Measurements from ENCODE around the gene SEPSECS.

Gene SEPSECS

DNA sequence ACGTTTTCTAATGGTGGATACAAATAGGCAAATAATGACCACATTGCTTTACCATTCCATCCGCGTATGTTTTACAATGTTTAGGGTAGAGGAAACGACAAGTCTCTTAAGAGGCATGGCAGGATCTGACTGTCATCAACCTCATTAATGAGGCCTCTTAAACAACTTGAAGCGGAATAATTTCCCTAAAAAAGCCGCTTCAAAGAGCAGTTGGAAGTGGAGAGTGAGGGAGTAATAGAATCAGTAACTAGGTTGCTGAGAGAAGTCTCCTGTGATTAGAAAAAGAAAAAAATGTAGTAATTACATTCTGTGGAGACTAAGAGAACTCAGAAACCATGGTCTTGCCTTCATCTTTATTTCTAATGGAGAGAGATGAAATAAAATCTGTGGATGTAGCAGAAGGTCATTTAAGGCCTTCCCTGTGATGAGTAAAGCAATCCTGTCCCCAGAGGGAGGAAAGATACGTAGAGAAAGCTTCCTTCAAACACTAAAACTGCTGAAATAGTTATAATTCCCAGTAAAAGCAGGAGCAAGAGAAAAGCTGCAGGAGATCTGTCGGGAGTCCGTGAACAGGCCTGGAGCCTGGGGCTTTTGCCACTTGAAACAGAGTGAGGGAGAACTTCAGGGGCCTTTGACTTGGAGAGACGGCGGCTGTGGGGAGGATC is 11.1 kb upstream of the SEPSECS start:
- no peak for TF ChIP-seq CTCF (IDR thresholded peaks at IDR 0.05; ENCODE audit: insufficient read depth, low read length, poor library complexity, severe bottlenecking)
- no peak overlapping the region for H3K4me3 ChIP-seq (ENCODE audit: insufficient read depth, low read length, poor library complexity, severe bottlenecking)
- H3K4me2 ChIP-seq (ENCODE audit: low read depth, low read length, poor library complexity, severe bottlenecking): no peak overlapping the region

DNA sequence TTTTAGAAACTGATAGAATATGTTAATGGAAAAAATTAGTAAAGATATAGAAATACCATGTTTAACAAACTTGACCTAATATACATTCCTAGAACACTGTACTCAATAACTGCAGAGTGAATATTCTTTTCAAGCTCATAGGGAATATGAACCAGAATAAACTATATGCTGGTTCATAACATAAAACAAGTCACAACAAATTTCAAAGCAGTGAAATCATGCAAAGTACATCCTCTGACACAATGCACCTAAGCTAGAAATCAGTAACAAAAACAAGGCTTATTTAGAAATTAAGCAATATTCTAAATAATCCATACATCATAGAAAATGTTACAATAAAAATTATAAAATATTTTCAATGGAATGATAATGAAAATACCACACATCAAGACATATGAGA is 9.2 kb upstream of the SEPSECS start:
- TF ChIP-seq EZH2phosphoT487 (conservative IDR thresholded peaks at IDR 0.05; ENCODE audit: low read length): no peak
- H2AFZ ChIP-seq (ENCODE audit: low read depth, low read length, severe bottlenecking): no peak overlapping the region
- H3K4me2 ChIP-seq (ENCODE audit: low read depth, low read length, poor library complexity, severe bottlenecking): no peak overlapping the region
- no peaks in the 10 kb centered on the region for H3K9me3 ChIP-seq (ENCODE audit: insufficient read depth, low read length)
- H3K4me3 ChIP-seq (ENCODE audit: insufficient read depth, low read length, poor library complexity, severe bottlenecking): no peak overlapping the region
- no peaks in the 10 kb centered on the region for H4K20me1 ChIP-seq (ENCODE audit: low read depth, low read length)
- H3F3A ChIP-seq (ENCODE audit: insufficient read depth): no peaks in the 10 kb centered on the region
- H3K27me3 ChIP-seq (ENCODE audit: low read length): no peaks in the 10 kb centered on the region
- H3K9ac ChIP-seq (ENCODE audit: low read length): no peak overlapping the region
- no peaks in the 10 kb centered on the region for H3K36me3 ChIP-seq (ENCODE audit: low read length)
- H3K27ac ChIP-seq (ENCODE audit: low read depth, low read length): no peak overlapping the region
- no peaks in the 10 kb centered on the region; the same call in 1 of the 2 replicates for H3K79me2 ChIP-seq (ENCODE audit: insufficient read depth, low read length)
- no peaks in the 10 kb centered on the region for H3K9me2 ChIP-seq (replicated peaks; ENCODE audit: insufficient read depth, low read length)

More for the DNA sequence above, 11.1 kb upstream of the SEPSECS start:
- no peak overlapping the region for H3K9ac ChIP-seq (ENCODE audit: low read length)
- no peaks in the 10 kb centered on the region for H3K9me3 ChIP-seq (ENCODE audit: insufficient read depth, low read length)
- no peaks in the 10 kb centered on the region for H4K20me1 ChIP-seq (ENCODE audit: low read depth, low read length)
- H3K36me3 ChIP-seq (ENCODE audit: low read length): no peaks in the 10 kb centered on the region
- no peak overlapping the region for H3K27ac ChIP-seq (ENCODE audit: low read depth, low read length)
- H3K9me2 ChIP-seq (replicated peaks; ENCODE audit: insufficient read depth, low read length): no peaks in the 10 kb centered on the region
- H3K27me3 ChIP-seq (ENCODE audit: low read length): no peaks in the 10 kb centered on the region
- H3F3A ChIP-seq (ENCODE audit: insufficient read depth): no peaks in the 10 kb centered on the region
- no peak overlapping the region for H2AFZ ChIP-seq (ENCODE audit: low read depth, low read length, severe bottlenecking)
- no peaks in the 10 kb centered on the region; the same call in 1 of the 2 replicates for H3K79me2 ChIP-seq (ENCODE audit: insufficient read depth, low read length)

DNA sequence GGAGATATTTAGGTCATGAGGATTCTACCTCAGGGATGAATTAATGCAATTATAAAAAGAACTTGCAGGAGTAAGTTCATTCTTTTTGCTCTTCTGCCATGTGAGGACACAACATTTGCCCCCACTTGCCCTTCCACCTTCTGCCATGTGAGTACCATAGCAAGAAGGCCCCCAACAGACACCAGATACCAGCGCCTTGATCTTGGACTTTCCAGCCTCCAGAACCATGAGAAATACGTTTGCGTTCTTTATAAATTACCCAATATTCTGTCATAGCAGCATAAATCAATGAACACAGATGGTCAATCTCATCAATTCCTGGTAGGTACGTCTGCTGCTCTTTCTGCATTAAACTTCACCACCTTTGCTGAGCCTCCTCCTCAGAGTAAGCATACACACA is 5.7 kb upstream of the SEPSECS start:
- no peaks in the 10 kb centered on the region for H3K9me2 ChIP-seq (replicated peaks; ENCODE audit: insufficient read depth, low read length)

More for the DNA sequence above, 5.7 kb upstream of the SEPSECS start:
- Histone ChIP-seq H3K27ac (ENCODE audit: low read depth, low read length) (no peak overlapping the region), H3K4me2 (ENCODE audit: low read depth, low read length, poor library complexity, severe bottlenecking) (no peak overlapping the region), H3K4me3 (ENCODE audit: insufficient read depth, low read length, poor library complexity, severe bottlenecking) (no peak overlapping the region), H3K27me3 (ENCODE audit: low read length) (no peaks in the 10 kb centered on the region), H3K9me3 (ENCODE audit: insufficient read depth, low read length) (no peaks in the 10 kb centered on the region), H3K36me3 (ENCODE audit: low read length) (no peaks in the 10 kb centered on the region), H2AFZ (ENCODE audit: low read depth, low read length, severe bottlenecking) (no peak overlapping the region), H3K79me2 (ENCODE audit: insufficient read depth, low read length) (peaks cover 10% of the 10 kb centered on the region), H3K9ac (ENCODE audit: low read length) (no peak overlapping the region), H3F3A (ENCODE audit: insufficient read depth) (no peaks in the 10 kb centered on the region), H4K20me1 (ENCODE audit: low read depth, low read length) (no peaks in the 10 kb centered on the region)
- TF ChIP-seq EZH2phosphoT487 (conservative IDR thresholded peaks at IDR 0.05; ENCODE audit: low read length) (no peak), CTCF (IDR thresholded peaks at IDR 0.05; ENCODE audit: insufficient read depth, low read length, poor library complexity, severe bottlenecking) (no peak)
